ENCODE measurements around the gene SLC25A26.
"Not testable (repeated sequence)": the region's sequence is repeated elsewhere in the genome, so short reads cannot be mapped to it uniquely, and the experiment has no call there.

SLC25A26 gene

DNA sequence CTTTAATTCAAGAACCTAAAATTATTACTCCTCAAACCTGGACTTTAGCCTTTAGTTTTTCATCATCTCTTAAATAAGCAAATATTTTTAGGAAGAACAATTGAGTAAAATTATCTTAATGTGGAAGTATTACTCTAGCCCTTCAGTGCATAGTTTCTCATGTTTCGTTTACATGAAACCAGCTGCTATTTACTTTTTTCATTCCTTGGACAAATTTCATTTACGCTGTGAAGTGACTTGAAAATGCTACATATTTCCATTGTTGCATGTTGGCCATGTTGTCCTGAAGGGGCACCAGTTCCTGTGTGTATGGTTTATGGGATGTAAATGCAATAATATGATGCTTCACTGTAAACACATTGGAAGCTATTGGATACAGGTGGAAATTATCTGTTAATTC is 49.9 kb downstream of the SLC25A26 start:
- no peak overlapping the region for H3K4me3 ChIP-seq (ENCODE audit: low read depth, low read length)
- no peak for DNase-seq

DNA sequence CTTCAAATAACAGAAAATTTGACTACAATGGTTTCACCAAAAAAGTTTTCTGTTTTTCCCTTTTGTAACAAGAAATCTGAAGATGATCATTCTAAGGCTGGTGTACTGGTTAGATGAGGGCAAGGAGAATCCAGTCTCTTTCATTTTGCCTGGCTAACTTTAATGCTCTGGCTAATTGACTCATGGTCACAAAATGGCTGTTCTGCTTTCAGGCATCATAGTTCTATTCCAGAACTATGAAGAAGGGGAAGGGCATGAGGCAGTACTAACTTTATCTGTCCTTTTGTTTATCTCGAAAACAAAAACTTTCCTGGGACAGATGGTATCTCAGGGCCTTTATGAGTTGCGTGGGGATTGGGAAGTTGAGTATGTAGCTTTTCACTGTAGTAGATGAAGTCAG is 50.4 kb downstream of the SLC25A26 start:
- no peaks in the 10 kb centered on the region for H3K27me3 ChIP-seq (ENCODE audit: insufficient read depth, low read depth, severe bottlenecking)
- TF ChIP-seq, protein P1, sequence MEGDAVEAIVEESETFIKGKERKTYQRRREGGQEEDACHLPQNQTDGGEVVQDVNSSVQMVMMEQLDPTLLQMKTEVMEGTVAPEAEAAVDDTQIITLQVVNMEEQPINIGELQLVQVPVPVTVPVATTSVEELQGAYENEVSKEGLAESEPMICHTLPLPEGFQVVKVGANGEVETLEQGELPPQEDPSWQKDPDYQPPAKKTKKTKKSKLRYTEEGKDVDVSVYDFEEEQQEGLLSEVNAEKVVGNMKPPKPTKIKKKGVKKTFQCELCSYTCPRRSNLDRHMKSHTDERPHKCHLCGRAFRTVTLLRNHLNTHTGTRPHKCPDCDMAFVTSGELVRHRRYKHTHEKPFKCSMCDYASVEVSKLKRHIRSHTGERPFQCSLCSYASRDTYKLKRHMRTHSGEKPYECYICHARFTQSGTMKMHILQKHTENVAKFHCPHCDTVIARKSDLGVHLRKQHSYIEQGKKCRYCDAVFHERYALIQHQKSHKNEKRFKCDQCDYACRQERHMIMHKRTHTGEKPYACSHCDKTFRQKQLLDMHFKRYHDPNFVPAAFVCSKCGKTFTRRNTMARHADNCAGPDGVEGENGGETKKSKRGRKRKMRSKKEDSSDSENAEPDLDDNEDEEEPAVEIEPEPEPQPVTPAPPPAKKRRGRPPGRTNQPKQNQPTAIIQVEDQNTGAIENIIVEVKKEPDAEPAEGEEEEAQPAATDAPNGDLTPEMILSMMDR (IDR thresholded peaks at IDR 0.05; ENCODE audit: low read depth, low read length) = no peak
- H3K9me3 ChIP-seq (ENCODE audit: severe bottlenecking) = no peaks in the 10 kb centered on the region
- no peaks in the 10 kb centered on the region for H3K36me3 ChIP-seq
- no peak overlapping the region for H3K27ac ChIP-seq
- DNase-seq = no peak
- H3K4me3 ChIP-seq (ENCODE audit: low read depth, low read length) = no peak overlapping the region

More for the DNA sequence above, 49.9 kb downstream of the SLC25A26 start:
- no peaks in the 10 kb centered on the region for H3K27me3 ChIP-seq (ENCODE audit: insufficient read depth, low read depth, severe bottlenecking)
- no peaks in the 10 kb centered on the region for H3K36me3 ChIP-seq
- H3K27ac ChIP-seq = no peak overlapping the region
- H3K9me3 ChIP-seq (ENCODE audit: severe bottlenecking) = no peaks in the 10 kb centered on the region
- TF ChIP-seq, protein P1 (IDR thresholded peaks at IDR 0.05; ENCODE audit: low read depth, low read length) = no peak

DNA sequence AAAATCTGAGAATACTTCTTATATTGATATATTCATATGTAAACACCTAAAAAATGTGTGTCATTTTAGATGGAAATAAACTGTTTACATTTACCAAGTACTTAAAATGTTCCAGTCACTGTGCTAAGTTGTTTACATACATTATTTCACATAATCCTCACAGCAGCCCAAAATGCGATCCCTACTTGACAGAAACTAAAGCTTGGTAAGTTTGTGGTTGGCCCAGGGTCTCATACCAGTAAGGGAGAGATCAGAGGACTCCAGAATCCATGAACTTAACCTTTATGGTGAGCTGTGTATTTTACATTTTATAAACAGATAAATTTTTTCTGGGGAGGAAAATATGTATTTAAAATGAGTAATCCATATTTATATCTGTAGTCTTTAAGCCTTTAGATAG is 51.2 kb downstream of the SLC25A26 start:
- Histone ChIP-seq H3K9me3 (ENCODE audit: severe bottlenecking) (no peaks in the 10 kb centered on the region), H3K27me3 (ENCODE audit: insufficient read depth, low read depth, severe bottlenecking) (no peaks in the 10 kb centered on the region), H3K36me3 (no peaks in the 10 kb centered on the region), H3K4me3 (ENCODE audit: low read depth, low read length) (no peak overlapping the region), H3K27ac (no peak overlapping the region)
- TF ChIP-seq, protein P1 (IDR thresholded peaks at IDR 0.05; ENCODE audit: low read depth, low read length) = no peak
- DNase-seq = no peak

DNA sequence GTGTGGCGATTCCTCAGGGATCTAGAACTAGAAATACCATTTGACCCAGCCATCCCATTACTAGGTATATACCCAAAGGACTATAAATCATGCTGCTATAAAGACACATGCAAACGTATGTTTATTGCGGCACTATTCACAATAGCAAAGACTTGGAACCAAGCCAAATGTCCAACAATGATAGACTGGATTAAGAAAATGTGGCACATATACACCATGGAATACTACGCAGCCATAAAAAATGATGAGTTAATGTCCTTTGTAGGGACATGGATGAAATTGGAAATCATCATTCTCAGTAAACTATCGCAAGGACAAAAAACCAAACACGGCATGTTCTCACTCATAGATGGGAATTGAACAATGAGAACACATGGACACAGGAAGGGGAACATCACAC is 54.0 kb downstream of the SLC25A26 start:
- not testable (repeated sequence) for H3K36me3 ChIP-seq; H3K9me3 ChIP-seq (ENCODE audit: severe bottlenecking); DNase-seq; H3K27me3 ChIP-seq (ENCODE audit: insufficient read depth, low read depth, severe bottlenecking); H3K4me3 ChIP-seq (ENCODE audit: low read depth, low read length); H3K27ac ChIP-seq

DNA sequence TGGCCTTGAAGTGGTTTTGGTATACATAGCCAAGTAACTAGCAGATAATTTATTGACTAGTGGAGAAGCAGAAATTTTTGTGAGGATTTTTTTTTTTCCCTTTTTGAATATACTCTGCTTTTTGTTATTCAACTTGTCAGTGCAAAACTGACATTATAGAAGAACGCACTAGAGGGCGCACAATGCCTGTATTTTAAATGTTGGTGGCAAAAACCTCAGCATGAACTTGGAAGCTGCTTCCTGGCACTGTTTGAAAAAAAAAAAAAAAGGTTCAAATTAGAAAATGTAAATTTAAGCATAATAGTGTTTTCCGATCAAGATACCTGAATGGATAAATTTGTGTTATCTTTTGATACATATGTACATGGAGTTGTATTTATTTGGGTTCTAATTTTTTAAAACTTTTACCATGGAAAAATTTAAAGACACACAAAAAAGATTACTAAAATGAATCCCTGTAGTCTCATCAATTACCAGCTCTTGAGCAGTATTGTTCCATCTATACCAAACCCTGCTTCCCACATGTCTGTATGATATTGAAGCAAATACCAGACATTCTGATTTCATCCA is 56.0 kb downstream of the SLC25A26 start:
- H3K27me3 ChIP-seq (ENCODE audit: insufficient read depth, low read depth, severe bottlenecking) = no peaks in the 10 kb centered on the region
- DNase-seq = peak; percentile 52
- TF ChIP-seq, protein P1 (IDR thresholded peaks at IDR 0.05; ENCODE audit: low read depth, low read length) = peak; percentile 24; the same call in 1 of the 2 replicates
- H3K4me3 ChIP-seq (ENCODE audit: low read depth, low read length) = no peak overlapping the region
- no peaks in the 10 kb centered on the region for H3K9me3 ChIP-seq (ENCODE audit: severe bottlenecking)
- no peaks in the 10 kb centered on the region for H3K36me3 ChIP-seq
- no peak overlapping the region for H3K27ac ChIP-seq

DNA sequence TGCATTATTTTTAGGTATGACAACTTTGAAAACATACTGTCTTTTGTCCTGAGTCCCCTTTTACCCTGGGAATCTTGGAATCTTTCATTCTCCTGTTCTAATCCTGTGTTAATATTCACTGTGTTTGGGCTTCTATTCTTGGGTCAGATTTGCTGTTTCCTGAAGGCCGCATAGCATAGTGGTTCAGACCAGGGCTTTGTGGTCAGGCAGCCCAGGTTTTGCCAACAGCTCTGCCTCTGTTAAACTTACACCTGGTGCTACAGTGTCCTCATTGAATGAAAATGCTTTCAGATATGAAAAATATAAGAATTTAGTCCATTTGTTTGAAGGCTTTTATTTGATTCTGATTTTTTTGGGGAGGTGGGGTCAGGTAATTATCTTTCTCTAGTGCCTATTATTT is 58.4 kb downstream of the SLC25A26 start:
- Histone ChIP-seq H3K27ac (no peak overlapping the region), H3K36me3 (no peaks in the 10 kb centered on the region), H3K27me3 (ENCODE audit: insufficient read depth, low read depth, severe bottlenecking) (no peaks in the 10 kb centered on the region), H3K4me3 (ENCODE audit: low read depth, low read length) (no peak overlapping the region), H3K9me3 (ENCODE audit: severe bottlenecking) (no peaks in the 10 kb centered on the region)
- no peak for DNase-seq
- TF ChIP-seq, protein P1 (IDR thresholded peaks at IDR 0.05; ENCODE audit: low read depth, low read length) = no peak

Data from WERI-Rb-1 (cell line).